ENCODE results near the gene ARSJ. TPM values are rescaled to one million over a fixed set of nuclear protein-coding genes. Genes with fewer than 3 reads are reported as not detected.

Gene ARSJ
- total RNA-seq, 1 donor from 2014 or later, result 4.9 TPM

GRCh38 chr4:113962016-113962347 is 17.5 kb downstream of the ARSJ start:
- Mint-ChIP-seq H3K27ac (no peak overlapping the region), H3K36me3 (no peaks in the 10 kb centered on the region), H3K4me3 (no peak overlapping the region), H3K9me3 (no peaks in the 10 kb centered on the region), H3K27me3 (no peaks in the 10 kb centered on the region), H3K4me1 (ENCODE audit: unreplicated experiment) (peaks cover 28% of the 10 kb centered on the region)
- TF ChIP-seq CTCF (conservative IDR thresholded peaks at IDR 0.05), result no peak
- DNase-seq (ENCODE audit: extremely low spot score, unreplicated experiment), result no peak

GRCh38 chr4:113960684-113961321 is 18.6 kb downstream of the ARSJ start:
- Mint-ChIP-seq H3K4me3 (no peak overlapping the region), H3K36me3 (no peaks in the 10 kb centered on the region), H3K27me3 (no peaks in the 10 kb centered on the region), H3K4me1 (ENCODE audit: unreplicated experiment) (peaks cover 28% of the 10 kb centered on the region), H3K9me3 (no peaks in the 10 kb centered on the region), H3K27ac (no peak overlapping the region)
- DNase-seq (ENCODE audit: extremely low spot score, unreplicated experiment), result no peak
- no peak for TF ChIP-seq CTCF (conservative IDR thresholded peaks at IDR 0.05)

GRCh38 chr4:113959539-113959937 is 19.9 kb downstream of the ARSJ start:
- no peaks in the 10 kb centered on the region for H3K9me3 Mint-ChIP-seq
- no peaks in the 10 kb centered on the region for H3K27me3 Mint-ChIP-seq
- no peak for DNase-seq (ENCODE audit: extremely low spot score, unreplicated experiment)
- TF ChIP-seq CTCF (conservative IDR thresholded peaks at IDR 0.05), result no peak
- peak overlapping the region; percentile 46 for H3K27ac Mint-ChIP-seq
- no peaks in the 10 kb centered on the region for H3K36me3 Mint-ChIP-seq
- peaks cover 28% of the 10 kb centered on the region for H3K4me1 Mint-ChIP-seq (ENCODE audit: unreplicated experiment)
- no peak overlapping the region for H3K4me3 Mint-ChIP-seq

- Mint-ChIP-seq H3K4me3 (no peak overlapping the region), H3K4me1 (ENCODE audit: unreplicated experiment) (peaks cover 28% of the 10 kb centered on the region), H3K36me3 (no peaks in the 10 kb centered on the region), H3K27me3 (no peaks in the 10 kb centered on the region), H3K9me3 (no peaks in the 10 kb centered on the region), H3K27ac (peak overlapping the region; percentile 46)
- TF ChIP-seq CTCF (conservative IDR thresholded peaks at IDR 0.05), result no peak
- DNase-seq (ENCODE audit: extremely low spot score, unreplicated experiment), result no peak
Measured at GRCh38 chr4:113958766-113959538, 20.5 kb downstream of the ARSJ start.

GRCh38 chr4:113957956-113958355 is 21.5 kb downstream of the ARSJ start:
- peaks cover 28% of the 10 kb centered on the region for H3K4me1 Mint-ChIP-seq (ENCODE audit: unreplicated experiment)
- H3K9me3 Mint-ChIP-seq, result no peaks in the 10 kb centered on the region
- no peaks in the 10 kb centered on the region for H3K36me3 Mint-ChIP-seq
- no peak overlapping the region for H3K4me3 Mint-ChIP-seq
- H3K27me3 Mint-ChIP-seq, result no peaks in the 10 kb centered on the region
- H3K27ac Mint-ChIP-seq, result no peak overlapping the region
- DNase-seq (ENCODE audit: extremely low spot score, unreplicated experiment), result no peak
- no peak for TF ChIP-seq CTCF (conservative IDR thresholded peaks at IDR 0.05)
